Measurements from ENCODE around the gene TMEM69.

DNA sequence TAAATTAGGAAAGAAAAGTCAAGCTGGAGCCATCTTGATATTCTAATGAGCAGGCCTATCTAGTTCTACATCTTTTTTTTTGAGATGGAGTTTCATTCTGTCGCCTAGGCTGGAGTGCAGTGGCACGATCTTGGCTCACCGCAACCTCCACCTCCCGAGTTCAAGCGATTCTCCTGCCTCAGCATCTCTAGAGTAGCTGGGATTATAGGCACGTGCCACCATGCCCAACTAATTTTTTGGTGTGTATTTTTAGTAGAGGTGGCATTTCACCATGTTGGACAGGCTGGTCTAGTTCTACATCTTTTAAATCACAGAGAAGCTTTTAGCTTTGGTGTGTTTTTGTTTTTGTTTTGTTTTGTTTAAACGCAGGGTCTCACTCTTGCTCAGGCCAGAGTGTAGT is 6.8 kb downstream of the TMEM69 start:
- TF ChIP-seq, protein P1, sequence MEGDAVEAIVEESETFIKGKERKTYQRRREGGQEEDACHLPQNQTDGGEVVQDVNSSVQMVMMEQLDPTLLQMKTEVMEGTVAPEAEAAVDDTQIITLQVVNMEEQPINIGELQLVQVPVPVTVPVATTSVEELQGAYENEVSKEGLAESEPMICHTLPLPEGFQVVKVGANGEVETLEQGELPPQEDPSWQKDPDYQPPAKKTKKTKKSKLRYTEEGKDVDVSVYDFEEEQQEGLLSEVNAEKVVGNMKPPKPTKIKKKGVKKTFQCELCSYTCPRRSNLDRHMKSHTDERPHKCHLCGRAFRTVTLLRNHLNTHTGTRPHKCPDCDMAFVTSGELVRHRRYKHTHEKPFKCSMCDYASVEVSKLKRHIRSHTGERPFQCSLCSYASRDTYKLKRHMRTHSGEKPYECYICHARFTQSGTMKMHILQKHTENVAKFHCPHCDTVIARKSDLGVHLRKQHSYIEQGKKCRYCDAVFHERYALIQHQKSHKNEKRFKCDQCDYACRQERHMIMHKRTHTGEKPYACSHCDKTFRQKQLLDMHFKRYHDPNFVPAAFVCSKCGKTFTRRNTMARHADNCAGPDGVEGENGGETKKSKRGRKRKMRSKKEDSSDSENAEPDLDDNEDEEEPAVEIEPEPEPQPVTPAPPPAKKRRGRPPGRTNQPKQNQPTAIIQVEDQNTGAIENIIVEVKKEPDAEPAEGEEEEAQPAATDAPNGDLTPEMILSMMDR (conservative IDR thresholded peaks at IDR 0.05; ENCODE audit: low read depth in 2 of 2) = no peak
- TF ChIP-seq EZH2 (IDR thresholded peaks at IDR 0.05; ENCODE audit: low read depth, unreplicated experiment) (no peak), JUNB (IDR thresholded peaks at IDR 0.05; ENCODE audit: unreplicated experiment) (no peak), POLR2AphosphoS5 (IDR thresholded peaks at IDR 0.05; ENCODE audit: low read depth) (no peak), EZH2phosphoT487 (IDR thresholded peaks at IDR 0.05; ENCODE audit: unreplicated experiment) (no peak), STAT1 (IDR thresholded peaks at IDR 0.05; ENCODE audit: unreplicated experiment) (no peak), ZNF114 (CRISPR knock-in tag; IDR thresholded peaks at IDR 0.05) (no peak)
- TF ChIP-seq, protein P2, sequence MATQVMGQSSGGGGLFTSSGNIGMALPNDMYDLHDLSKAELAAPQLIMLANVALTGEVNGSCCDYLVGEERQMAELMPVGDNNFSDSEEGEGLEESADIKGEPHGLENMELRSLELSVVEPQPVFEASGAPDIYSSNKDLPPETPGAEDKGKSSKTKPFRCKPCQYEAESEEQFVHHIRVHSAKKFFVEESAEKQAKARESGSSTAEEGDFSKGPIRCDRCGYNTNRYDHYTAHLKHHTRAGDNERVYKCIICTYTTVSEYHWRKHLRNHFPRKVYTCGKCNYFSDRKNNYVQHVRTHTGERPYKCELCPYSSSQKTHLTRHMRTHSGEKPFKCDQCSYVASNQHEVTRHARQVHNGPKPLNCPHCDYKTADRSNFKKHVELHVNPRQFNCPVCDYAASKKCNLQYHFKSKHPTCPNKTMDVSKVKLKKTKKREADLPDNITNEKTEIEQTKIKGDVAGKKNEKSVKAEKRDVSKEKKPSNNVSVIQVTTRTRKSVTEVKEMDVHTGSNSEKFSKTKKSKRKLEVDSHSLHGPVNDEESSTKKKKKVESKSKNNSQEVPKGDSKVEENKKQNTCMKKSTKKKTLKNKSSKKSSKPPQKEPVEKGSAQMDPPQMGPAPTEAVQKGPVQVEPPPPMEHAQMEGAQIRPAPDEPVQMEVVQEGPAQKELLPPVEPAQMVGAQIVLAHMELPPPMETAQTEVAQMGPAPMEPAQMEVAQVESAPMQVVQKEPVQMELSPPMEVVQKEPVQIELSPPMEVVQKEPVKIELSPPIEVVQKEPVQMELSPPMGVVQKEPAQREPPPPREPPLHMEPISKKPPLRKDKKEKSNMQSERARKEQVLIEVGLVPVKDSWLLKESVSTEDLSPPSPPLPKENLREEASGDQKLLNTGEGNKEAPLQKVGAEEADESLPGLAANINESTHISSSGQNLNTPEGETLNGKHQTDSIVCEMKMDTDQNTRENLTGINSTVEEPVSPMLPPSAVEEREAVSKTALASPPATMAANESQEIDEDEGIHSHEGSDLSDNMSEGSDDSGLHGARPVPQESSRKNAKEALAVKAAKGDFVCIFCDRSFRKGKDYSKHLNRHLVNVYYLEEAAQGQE (IDR thresholded peaks at IDR 0.05; ENCODE audit: unreplicated experiment) = no peak
- TF ChIP-seq, protein P3, sequence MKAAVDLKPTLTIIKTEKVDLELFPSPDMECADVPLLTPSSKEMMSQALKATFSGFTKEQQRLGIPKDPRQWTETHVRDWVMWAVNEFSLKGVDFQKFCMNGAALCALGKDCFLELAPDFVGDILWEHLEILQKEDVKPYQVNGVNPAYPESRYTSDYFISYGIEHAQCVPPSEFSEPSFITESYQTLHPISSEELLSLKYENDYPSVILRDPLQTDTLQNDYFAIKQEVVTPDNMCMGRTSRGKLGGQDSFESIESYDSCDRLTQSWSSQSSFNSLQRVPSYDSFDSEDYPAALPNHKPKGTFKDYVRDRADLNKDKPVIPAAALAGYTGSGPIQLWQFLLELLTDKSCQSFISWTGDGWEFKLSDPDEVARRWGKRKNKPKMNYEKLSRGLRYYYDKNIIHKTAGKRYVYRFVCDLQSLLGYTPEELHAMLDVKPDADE (IDR thresholded peaks at IDR 0.05) = no peak
